Umbilical cord (tissue), 2 donors: Measurements from ENCODE around the gene ESPNL. TPM values are rescaled to one million over a fixed set of nuclear protein-coding genes. Genes with fewer than 3 reads are reported as not detected.

Experiments used
- DNase-seq: peaks from one replicate; pipeline ENCODE4 v3.0.0-alpha.2; 2015; ENCODE audit warnings: low spot score
- total RNA-seq: library from RNA; depleted of rRNA; stranded (reverse); fragments of >200 nt; gene quantifications from one replicate; pipeline ENCODE4 v1.2.3, GENCODE V29; 2014; ENCODE audit warnings: low replicate concordance; ENCODE audit not compliant: insufficient read depth

Gene ESPNL
- total RNA-seq, 1 donor from 2014 or later, result 5.5 TPM

- DNase-seq, result no peak
Observed at GRCh38 chr2:238129166-238130010, 29.2 kb downstream of the ESPNL start.

GRCh38 chr2:238130111-238130695 is 30.1 kb downstream of the ESPNL start:
- no peak for DNase-seq

GRCh38 chr2:238130696-238131628 is 30.8 kb downstream of the ESPNL start:
- no peak for DNase-seq

- DNase-seq, result no peak
Observed at GRCh38 chr2:238131761-238132462, 31.8 kb downstream of the ESPNL start.

GRCh38 chr2:238132463-238133450 is 32.6 kb downstream of the ESPNL start:
- no peak for DNase-seq

- DNase-seq, result no peak
Observed at GRCh38 chr2:238133499-238134392, 33.6 kb downstream of the ESPNL start.

- no peak for DNase-seq
Observed at GRCh38 chr2:238134393-238134785, 34.2 kb downstream of the ESPNL start.

GRCh38 chr2:238135601-238136150 is 35.5 kb downstream of the ESPNL start:
- no peak for DNase-seq

- DNase-seq, result no peak
Observed at GRCh38 chr2:238136820-238137537, 36.8 kb downstream of the ESPNL start.

- DNase-seq, result no peak
Observed at GRCh38 chr2:238137885-238138284, 37.7 kb downstream of the ESPNL start.

- DNase-seq, result peak; percentile 62
Observed at GRCh38 chr2:238138331-238139195, 38.4 kb downstream of the ESPNL start, which contains the start of gene KLHL30. KLHL30 (plus strand) TSS chr2:238138668; CDS start chr2:238140755, 2,087 bp downstream.

GRCh38 chr2:238139196-238140039 is 39.3 kb downstream of the ESPNL start:
- DNase-seq, result no peak

GRCh38 chr2:238140040-238140439 is 39.9 kb downstream of the ESPNL start:
- no peak for DNase-seq

GRCh38 chr2:238140721-238141540 is 40.8 kb downstream of the ESPNL start:
- DNase-seq, result no peak
